SKM-1 (cell line): ENCODE data around the gene MRNIP.

Experiments
- DNase-seq: peaks from one replicate; lab custom pipeline; 2025; ENCODE audit not compliant: unreplicated experiment; lab: John Stamatoyannopoulos, UW

MRNIP gene

DNA sequence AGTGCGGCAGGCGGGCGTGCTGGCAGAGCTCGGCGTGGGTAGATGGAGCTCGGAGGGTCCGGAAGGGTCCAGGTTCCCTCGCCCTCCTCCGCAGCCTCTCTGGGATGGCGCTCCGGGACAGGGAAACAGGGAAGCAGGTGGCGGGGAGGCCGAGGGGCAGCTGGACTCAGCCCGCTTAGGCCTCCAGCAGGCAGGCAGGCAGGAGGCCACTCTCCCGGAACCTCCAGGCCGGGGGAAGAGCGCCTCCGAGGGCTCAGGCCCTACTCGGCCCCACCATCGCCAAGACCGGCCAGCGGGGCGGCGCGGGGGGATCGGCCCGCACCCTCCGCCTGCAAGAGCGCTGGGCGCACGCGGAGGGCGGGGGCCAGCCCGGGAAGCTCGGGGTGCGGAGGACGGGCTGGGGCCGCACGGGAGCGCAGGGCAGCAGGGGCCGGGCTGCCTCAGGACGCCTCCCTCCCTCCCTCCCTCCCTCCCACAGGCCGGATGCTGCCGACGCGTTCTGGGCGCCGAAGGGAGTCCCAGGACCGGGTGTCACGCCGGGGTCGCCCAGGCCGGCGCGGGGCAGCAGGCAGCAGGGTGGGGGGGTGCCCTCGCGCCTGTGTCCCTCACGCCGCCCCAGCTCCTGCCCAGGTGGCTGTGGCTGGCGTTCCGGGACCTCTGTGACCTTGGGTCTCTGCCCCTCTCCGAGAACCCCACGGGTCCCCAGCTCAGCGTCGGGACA lies 52.9 kb downstream of the MRNIP start:
- no peak for DNase-seq

DNA sequence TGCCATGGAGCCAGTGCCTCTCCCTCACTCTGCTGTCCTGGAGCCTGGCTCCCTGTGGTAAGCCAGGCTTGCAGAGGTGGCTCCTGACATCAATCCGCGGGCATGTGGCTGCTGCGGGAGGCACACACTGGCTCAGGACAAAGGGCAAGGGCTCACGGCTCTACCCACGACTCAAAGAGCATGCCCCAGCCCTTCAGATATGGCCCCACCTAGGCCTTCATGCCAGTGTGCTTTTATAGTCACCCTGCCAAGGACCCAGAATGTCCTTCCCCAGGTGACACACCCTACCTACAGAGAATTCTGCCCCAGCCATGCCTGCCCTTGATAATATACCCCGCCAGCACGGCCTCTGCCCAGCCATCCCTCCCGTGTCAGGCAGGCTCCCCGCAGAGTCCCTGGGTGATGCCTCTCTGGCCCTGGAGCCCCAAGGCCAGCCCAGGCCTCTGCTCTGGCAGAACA lies 53.5 kb downstream of the MRNIP start:
- no peak for DNase-seq

DNA sequence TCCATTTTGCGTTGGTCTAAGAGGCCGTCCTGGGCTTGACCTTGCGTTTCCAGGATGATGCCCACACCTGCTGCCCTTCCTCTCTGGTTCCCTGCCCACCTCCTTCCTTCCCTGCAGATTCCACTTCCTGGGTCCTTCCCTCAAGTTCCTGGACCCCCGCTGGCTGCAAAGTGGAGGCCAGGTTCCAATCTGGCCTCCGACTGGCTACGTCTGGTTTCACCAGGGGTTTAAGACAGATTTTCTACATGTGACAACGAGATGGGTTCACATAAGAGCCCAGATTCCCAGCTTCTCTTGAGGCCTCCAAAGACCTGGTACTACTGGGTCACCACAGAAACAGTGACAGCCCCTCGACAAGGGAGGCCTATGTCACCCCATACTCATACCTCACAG lies 54.1 kb downstream of the MRNIP start:
- DNase-seq: no peak

DNA sequence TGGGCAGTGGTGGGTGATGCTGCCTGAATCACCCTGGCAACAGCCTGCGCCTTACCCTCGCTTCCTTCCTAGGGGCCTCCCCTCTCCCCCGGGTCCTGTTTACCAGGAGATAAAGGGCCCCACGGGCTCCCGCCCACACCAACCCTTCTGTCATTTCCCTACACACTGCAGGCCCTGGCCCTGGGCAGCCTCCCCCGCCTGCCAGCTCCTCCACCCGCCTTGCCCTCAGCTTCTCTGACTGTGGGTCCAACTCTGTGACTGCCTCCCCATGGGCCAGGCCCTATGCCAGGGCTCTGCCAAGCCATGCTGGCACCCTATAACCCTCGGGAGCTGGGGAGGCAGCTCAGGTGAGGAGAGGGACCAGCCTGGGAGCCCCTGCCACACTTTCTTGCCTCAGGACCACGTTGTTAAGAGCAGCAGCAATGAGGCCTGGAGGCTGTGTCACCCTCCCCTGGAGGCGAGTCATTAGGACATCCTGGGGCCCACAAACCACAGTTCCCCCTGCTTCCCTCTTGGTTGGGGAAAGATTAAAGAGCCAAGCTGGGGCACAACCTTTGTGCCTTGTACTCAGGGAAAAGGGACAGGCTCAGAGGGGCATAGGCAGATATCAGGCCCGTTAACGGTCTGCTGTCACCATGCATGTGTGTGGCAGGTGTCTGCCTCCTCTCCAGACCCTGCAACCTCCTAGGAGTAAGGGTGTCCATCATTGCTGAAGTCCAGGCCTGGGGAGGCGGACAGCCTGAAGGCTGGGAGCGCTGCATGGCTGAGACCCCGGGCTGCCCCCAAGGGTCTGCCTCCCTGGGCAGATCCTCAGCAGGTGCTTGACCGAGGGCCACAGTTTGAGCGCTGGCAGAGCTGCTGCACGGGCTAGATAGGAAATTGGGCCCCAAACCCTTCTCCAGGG lies 54.7 kb downstream of the MRNIP start:
- peak; percentile 74 for DNase-seq

DNA sequence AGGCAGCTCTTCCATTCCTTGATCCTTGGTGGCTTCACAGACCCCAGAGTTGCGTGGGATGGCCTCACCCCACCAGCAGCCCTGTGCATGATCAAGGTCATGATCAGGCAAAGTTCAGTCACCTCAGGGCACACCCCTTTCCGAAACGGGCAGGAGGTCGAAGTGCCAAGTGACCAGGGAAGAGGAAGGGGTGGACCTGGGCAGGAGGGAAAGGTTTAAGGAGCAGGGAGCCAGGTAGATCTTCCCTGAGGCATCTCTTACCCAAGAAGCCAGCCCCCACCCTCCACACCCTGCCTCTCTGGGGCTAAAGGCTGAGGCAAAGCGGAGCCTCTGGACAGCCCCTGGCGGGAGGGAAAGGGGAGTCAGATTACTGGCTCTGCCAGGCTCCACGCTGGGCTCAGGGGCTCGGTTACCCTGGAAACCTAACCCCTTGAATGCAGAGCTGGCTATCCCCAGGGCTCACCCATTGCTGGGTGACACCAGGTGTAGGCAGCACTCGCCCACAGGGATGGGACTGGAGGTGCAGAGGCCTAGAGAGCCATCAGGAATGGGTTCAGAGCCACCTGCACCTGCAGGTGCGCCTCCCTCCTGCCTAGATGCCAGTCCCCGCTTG lies 55.6 kb downstream of the MRNIP start:
- DNase-seq: no peak

DNA sequence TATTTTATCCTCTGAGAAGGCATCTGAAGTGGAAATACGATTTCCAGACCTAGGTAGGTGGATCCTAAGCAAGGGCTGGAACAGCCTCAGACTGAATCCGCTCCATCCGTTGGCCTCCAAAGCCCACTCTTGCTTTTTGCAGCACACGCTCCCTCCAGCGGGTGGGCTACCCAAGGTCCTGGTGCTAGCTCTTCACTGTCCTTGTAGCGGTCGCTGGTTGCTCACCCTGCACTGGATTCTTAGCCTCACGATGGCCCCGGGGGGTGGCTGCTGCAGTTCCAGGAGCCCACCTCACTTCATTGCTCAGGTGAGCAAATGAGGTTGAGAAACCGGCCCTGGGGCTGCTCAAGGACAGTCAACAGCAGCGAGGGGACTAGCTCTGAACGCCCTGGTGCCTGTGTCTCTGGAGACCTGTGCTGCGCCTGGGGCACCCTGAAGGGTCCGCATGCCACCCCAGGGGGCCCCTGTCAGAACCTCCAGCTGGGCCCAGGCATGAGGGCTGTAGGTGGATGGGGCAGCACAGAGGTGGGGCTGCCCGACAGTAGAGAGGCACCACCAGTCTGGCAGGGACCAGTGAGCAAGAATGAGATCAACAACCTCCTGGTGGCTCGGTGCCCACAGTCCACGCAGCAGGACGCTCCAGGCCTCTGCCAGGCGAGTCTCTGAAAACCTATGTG lies 56.3 kb downstream of the MRNIP start:
- DNase-seq: no peak

DNA sequence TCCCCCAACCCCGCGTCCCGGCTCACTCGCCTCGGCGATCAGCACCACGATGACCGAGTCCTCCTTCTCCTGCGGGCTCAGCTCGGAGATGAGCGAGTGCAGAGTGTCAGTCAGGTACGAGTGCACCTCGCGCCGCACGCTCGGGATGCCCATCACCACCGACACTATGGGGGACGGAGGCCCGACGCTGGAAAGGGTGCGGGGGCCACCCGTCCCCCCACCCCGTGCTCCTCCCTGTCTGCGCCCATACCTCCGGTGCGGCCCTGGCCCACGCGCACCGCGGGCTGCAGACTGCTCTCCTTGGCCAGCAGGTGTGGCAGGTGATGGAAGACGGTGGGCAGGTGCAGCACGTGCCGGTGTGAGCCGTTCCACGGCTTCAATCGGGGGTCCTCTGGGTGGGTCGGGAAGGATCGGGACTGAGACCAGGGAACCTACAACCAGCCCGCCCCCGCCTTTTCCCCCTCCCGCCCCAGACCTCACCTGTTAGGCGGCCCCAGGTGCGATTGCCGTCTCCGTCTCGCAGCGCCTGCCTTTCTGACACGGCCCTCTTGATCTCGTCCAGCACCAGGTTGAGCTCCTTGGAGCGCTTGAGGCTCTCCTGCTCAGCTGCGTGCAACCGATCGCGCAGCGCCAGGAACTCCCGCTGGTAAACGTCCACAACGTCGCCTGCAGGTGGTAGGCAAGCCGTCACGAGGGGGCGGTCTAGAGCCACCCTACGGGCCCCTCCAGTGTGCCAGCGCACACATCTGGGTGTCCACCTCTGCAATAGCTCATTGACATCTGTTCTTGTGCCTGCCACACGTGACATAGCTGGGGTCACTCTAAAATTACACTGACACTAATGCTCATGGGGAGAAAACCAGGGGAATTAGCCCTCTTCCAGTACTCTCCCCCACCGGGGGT lies 57.1 kb downstream of the MRNIP start:
- no peak for DNase-seq

DNA sequence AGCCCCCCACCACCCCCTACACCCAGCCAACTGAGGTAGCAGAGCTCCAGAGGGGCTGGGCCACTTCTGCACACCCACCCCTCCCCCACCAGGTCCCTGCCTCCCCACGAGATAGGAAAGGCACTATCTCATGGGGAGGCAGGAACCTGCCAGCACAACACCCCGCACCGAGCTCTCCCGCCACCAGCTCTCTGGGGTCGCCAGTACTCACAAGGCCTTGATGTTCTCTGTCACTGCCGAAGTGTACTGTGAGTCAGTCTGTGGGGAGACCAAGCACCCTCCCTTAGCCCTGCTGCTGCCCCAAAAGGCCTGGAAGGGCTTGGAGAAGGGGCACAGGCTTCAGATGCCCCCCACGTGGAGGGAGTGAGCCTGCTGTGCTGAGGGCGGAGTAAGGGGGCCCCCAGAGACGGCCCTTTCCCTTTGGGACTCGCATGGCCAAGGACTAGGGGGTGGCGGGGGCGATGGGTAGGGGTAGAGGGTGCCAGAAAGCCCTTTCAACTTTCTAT lies 57.9 kb downstream of the MRNIP start:
- DNase-seq: no peak

DNA sequence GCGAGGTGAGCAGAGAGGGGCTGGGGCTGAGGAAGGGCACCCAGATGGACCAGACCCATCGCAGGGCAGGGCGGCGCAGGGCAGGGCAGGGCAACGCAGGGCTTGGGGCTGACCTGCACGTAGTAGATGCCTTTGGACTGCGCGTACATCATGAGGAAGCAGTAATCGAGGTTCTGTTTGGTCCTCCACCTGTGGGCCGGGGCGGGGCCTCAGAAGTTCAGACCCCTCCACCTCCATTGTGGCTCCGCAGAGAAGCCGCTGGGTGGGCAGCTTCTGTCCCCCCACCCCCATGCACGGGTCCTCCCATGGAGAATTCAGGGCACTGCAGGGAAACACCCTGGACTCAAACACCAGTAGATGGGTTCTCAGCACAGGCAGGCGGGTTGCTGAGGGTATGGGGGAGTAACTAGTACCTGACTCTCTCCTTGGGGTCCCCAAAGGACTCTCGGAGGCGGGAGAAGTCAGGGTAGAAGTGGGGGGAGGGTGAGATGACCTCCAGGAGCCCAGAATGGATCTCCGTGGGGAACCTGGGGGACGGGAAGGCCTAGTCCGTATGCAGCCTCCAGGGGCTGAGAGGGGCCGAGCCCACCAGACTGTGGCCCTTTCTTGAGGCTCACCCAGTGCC lies 58.4 kb downstream of the MRNIP start:
- no peak for DNase-seq

DNA sequence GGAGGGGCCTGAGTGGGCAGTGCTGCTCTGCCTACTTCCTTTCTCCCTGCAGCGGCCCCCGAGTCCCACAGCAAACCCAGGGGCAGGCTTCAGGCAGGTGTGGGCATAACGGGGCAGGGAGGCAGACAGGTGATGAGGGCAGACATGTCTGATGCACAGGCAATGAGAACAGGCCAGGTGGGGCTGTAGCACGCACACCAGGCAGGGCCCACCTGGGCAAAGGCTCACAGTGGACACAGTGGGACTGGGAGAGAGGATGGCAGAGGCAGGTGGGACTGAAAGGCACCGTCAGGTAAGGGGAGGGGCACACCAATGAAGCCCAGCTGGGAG lies 59.0 kb downstream of the MRNIP start:
- no peak for DNase-seq

DNA sequence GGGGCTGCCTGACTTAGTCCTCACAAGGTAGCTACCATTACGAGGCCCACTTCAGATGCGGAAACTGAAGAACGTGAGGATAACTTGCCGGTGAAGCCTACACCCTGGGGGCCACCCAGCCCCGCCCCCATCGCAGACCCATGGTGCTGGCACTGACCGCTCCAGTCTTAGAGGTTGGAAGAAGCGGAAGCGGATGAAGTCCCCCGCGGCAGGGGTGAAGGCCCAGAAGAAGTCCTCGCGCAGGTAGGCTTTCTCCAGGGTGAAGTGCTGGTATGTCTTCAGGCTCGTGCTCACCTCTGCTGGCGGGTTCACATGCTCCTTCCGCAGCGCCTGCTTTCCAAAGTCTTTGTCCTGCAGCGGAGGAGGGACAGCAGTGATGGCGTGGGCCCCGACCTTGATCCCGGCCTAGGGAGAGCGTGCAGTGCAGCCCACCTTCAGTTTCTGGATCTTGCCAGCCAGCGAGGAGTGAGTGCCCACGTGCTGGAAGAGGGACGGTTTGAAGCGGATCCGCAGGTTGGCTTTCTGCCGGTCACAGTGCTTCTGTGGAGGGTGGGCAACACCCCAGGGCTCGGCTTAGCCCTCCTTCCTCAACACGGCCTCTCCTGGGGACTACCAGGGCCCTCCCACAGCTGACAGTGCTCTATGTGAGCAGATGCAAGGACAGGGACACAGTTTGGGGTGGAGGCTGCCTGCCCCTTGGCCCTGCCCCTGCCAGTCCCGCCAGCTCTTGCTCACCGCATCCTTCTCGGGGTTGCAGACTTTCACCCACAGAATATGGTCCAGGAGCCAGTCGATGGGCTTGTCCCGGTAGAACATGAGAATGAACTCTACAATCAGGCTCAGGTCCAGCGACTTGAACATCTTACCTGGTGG lies 59.6 kb downstream of the MRNIP start:
- no peak for DNase-seq

DNA sequence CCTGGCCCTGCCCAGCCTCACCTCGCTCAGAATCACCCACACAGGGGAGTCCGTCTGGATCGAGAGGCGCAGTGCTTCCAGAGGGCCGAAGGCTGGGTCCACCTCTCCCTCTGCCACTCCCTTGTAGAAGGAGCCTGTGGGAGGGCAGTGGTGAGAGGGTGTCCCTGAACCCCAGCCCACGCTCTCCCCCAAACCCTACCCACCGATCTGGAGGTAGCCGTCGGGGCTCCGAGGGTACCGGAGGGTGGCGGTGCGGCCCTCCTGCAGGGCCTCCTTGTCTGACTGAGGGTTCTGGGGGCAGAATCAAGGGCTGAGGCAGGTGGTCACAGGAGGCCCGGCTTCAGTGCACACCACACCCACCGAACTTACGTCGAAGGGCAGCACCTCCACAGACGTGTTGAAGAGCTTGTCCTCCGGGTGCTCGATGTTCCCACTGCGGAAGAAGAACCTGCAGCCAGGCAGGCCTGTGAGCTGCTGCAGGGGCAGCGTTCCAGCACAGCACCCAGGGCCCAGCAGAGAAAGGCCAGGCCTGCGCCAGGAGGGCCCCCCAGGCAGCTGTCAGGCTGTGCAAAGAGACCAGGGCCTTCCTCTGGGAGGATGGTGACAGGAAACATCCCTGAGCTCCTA lies 60.4 kb downstream of the MRNIP start:
- DNase-seq: no peak

DNA sequence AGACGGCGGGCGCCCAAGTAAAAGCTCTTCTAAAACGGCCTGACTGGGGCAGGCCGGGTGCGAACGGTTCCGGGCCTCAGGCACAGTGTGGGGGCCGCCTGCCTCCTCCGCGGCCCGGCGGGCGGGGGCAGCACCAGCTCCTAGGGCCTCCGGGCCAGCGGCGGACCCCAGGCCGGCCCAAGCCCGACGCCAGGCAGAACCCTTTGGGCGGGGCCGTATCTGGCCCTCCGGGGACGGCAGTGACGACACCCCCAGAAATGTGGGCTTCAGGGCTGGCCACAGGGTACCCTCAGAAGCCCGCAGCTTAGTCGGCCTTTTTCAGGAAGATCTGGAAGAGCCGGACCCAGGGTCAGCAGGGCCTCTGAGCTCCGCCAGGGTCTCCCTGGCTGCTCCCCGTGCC lies 60.9 kb downstream of the MRNIP start:
- DNase-seq: no peak

DNA sequence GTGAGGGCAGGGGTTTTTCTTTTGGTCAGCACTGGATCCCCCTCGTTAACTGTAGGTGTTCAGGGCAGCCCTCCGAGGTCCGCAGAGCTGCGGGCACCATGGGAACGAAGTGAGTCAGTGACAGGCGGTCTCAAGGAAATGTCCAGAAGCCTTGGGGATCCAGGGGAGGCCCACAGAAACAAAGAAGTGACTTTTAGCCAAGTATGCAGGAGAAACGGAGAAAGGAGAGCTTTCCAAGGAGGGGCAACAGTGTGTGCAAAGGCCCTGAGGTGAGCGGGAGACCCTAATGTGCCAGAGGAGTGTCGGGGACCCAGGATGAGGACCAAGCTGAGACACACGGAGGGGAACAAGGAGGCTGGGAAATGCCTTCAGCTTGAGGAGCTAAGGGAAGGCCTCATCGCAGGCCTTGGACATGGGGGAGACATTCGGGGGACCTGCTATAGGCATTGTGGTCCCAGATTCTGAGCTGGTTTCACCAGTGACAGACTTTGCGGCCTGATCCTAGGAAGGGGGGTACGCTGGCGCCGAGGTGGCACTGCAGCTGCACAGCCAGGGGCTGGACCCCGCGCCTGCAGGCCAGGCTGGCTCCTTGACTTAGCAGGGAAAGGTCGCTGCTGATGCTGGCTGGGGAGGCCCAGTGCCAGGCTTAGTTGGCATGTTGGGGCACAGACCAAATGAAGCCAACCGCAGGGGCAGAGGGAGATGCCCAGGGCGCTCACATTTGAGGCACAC lies 61.6 kb downstream of the MRNIP start:
- no peak for DNase-seq

DNA sequence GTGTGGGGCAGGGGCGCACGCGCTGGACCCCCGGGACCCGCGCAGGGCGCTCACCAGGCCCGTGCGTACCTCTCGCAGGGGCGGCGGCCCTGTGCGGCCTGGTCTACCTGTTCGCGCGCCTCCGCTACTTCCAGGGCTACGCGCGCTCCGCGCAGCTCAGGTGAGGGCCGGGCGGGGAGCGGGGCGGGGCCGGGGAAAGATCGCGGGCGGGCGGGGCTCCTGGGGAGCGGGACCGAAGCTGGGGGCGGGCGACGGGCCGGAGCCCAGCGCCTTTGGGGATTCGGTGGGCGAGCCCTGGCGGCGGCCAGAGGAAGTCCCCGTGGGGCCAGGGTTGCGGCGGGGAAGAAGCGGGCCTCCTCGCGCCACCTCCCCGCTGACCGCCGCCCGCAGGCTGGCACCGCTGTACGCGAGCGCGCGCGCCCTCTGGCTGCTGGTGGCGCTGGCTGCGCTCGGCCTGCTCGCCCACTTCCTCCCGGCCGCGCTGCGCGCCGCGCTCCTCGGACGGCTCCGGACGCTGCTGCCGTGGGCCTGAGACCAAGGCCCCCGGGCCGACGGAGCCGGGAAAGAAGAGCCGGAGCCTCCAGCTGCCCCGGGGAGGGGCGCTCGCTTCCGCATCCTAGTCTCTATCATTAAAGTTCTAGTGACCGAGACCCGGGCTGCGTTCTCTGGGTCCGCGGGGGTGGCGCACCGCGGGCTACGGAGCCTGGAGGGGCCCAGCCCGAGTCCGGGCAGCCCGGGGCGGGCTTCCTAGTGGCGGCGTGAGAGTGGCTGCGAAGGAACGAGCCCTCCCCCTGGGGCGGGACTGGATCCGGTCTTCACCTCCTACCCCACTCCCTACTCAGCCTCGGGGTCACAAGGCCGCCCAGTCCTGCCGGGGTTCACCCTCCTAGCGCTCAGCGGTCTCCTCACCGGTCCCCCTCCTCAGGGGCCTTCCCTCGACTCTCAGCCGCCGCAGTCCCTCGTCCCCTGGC lies 62.5 kb downstream of the MRNIP start:
- DNase-seq: peak; percentile 89

DNA sequence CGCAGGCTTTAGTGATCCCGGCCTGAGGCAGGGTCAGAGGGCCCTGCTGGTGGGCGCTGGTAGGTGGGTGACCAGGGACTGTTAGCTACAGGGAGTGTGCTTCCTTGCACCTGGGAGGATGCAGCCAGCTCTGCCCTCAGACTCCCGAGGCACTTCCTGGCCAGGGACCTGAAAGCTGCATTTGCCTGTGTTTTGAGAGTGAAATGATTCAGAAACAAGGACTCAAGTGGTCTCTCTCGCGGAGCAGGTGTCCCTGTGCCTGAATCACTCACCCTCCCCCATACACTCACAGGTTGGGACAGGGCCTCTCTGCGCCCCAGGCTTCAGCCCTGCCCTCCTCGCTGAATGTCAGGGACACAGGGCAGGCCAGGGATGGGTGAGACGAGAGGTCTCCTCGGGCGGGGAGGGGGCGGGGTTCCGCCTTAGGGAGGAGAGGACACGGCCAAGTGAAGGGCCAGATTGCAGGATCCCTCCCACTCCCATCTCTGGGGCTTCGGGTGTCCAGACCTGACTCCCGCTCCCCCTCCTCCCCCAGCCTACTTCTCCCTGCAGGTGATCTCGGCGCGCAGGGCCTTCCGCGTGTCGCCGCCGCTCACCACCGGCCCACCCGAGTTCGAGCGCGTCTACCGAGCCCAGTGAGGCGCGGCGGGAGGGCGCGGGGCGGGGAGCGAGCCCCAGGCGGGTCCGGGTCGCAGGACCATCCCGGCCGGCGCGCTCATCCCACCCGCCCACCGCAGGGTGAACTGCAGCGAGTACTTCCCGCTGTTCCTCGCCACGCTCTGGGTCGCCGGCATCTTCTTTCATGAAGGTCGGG lies 63.4 kb downstream of the MRNIP start:
- no peak for DNase-seq
